ENCODE results near the gene B3GALT5. TPM values are rescaled to one million over a fixed set of nuclear protein-coding genes. Genes with fewer than 3 reads are reported as not detected.

Gene B3GALT5
- total RNA-seq, 4 donors from 2014 or later = under 0.01 TPM; not detected in 3

DNA sequence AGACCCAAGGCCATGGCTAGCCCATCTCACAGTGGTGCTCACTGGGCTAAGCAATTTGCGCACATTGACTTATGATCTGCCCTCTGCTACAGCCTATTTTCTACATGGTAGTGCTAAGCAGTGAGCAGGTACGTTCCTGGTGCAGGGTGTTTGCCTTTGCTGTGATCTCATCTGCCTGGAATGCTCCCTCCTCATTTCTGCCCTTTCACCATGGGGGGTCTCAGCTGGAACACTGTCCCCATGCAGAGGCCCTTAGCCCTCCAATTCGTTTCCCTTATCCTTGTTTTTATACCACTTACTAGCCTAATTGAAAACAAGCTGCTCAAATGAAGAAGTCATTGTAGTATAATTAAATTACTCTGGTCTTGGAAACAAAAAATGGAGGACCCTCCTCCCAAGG, 2.0 kb upstream of the B3GALT5 start:
- TF ChIP-seq, protein P1, sequence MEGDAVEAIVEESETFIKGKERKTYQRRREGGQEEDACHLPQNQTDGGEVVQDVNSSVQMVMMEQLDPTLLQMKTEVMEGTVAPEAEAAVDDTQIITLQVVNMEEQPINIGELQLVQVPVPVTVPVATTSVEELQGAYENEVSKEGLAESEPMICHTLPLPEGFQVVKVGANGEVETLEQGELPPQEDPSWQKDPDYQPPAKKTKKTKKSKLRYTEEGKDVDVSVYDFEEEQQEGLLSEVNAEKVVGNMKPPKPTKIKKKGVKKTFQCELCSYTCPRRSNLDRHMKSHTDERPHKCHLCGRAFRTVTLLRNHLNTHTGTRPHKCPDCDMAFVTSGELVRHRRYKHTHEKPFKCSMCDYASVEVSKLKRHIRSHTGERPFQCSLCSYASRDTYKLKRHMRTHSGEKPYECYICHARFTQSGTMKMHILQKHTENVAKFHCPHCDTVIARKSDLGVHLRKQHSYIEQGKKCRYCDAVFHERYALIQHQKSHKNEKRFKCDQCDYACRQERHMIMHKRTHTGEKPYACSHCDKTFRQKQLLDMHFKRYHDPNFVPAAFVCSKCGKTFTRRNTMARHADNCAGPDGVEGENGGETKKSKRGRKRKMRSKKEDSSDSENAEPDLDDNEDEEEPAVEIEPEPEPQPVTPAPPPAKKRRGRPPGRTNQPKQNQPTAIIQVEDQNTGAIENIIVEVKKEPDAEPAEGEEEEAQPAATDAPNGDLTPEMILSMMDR (IDR thresholded peaks at IDR 0.05; ENCODE audit: low read depth) = no peak

DNA sequence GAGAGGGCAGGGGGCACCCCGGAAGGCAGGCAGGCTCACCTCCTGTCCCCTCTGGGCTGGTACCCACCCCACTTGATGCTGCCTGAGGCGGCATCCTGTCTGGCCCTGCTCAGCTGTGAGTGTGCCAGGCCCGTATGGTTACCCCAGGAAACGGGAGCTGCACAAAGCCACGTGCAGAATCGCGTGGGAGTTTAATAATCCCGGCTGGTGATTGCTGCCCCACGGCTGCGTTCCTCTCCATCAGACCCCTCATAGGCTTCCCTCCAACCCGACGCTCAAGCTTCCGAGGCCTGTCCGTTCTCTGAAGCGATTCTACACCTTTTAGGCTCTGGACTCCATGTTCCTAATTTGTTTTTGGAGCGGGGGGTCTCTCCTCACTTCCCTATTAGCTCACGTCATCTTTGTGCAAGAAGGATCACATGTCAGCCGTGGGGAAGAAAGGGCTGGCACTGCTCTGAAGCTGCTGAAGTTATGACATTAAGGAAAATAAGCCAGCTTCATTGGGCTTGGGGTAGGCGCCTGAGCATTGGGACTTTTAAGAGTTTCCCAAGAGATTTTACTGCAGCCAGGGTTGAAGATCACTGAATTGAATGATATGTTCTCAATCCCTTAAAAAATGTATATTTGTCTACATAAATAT, 1.1 kb upstream of the B3GALT5 start:
- TF ChIP-seq, protein P1 (IDR thresholded peaks at IDR 0.05; ENCODE audit: low read depth) = no peak

DNA sequence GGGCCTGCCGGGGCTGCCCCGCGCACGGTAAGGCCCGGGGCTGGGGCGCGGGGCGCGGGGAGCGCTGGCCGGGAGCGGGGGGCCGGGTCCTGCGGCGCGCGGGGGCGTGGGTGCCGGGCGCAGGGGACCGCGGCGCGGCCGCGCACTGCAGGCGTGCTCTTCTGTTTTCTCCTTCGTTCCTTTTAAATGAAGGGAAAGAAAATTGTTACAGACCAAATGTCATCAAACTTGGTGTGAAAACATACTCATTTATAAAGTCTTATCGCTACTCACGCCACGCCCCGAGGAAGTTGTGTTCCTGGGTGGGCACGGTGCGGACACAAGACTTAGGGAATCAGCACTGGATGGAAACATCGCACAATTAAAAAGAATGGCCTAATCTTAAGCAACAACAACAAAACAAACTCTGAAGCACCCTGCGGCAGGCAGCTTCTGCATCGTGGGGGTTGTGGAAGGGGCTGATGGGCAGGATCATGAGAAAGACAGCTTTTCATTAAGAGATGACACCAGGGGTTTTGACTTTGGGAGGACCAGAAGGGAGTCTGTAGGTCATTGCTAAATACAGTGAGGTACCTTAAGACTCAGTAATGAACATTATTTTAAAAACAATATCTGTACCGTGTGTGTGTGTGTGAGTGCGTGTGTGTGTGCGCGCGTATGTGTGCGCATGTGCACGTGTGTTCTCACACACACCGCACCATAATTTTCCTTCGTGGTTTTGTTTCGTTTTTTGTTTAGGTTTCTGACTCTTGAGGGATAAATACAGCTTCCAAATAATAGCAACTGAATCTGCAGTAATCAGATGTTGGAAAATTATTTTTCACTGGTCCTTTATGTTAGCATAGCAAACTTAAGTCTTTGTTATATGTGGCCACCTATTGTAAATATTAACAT, 548 bp downstream of the B3GALT5 start:
- TF ChIP-seq, protein P1 (IDR thresholded peaks at IDR 0.05; ENCODE audit: low read depth) = no peak

DNA sequence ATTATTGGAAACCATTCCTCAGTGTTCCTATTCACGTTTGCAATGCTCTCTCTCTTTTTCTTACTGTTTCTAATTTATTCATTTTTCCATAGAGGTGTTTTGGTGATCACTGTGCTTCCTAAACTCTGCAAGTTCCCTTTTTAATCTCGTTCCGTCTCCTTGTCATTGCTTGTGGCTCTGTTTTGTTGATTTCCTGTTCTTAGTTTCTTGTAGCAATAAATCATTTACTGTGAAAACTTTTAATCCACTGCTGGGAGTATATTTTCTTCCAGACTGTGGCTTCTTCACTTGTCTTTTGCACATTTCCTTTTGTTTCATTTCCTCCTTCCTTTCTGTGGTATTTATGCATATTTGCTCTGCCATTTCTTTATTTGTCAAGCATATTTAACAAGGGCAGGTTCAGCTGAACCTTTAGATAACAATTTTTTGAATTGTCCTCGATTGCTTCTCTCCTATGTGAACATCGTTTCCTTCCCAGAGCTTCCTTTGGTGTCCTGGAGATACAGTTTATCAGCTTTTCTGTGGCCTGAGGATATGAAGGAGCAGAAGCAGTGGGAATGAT, 3.6 kb downstream of the B3GALT5 start:
- TF ChIP-seq, protein P1 (IDR thresholded peaks at IDR 0.05; ENCODE audit: low read depth) = no peak

DNA sequence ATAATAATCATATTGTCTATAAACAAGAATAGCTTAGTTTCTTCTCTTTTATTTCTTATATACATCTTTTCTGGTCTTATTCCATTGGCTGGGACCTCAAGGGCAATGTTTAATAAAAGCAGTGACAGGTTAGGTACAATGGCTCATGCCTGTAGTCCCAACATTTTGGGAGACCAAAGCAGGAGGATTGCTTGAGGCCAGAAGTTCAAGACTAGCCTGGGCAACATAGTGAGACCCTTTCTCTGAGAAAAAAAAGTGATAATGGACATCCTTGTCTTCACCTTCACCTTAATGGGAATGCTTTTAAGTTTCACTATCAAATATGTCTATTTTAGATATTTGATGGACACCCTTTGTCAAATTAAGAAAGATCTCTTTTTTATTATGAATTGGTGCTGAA, 8.1 kb downstream of the B3GALT5 start:
- TF ChIP-seq, protein P1 (IDR thresholded peaks at IDR 0.05; ENCODE audit: low read depth) = no peak

DNA sequence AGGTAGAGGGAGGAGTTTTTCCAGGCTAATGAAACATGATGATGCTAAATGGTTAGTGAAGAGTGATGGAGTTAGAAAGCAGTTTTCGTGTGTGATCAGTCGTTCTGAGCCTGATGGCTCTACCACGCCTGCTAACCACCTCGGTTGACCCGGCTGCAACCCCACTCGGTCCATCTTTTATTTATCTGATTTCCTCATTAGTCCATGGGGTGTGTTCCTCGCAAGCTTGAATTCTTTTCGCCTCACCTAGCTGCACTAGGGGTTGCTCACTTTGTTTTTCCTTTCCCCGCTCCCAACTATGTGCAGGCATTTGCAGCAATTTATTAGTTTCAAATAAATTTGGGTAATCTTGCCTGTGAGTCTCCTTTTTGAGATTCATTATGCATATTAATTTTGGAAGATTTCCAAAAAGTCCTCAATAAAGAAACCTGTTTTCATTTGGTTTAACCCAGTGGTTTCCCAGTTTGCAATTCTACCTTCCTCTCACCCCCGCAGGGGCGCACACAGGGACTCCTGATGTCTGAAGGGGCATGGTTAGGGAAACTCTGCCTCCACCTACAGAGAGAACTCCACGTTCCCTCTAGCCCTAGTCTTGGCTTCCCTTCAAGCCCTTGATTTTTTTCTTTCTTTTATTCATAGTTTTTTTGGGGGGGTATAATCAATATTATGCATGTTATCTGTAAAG, 12.6 kb downstream of the B3GALT5 start:
- TF ChIP-seq, protein P1 (IDR thresholded peaks at IDR 0.05; ENCODE audit: low read depth) = no peak
